GM23248 (cell line): ENCODE measurements around the gene CTSE.

Source experiments
- EZH2 ChIP-seq: fragments of 200-600 bp; sonication (generic); IDR thresholded peaks from 2 replicates; pipeline ENCODE4 v1.6.1; 2018; ENCODE audit warnings: antibody characterized with exemption, mild to moderate bottlenecking; ENCODE audit not compliant: insufficient read depth, poor library complexity, severe bottlenecking
- EZH2phosphoT487 ChIP-seq: fragments of 200-600 bp; sonication (generic); IDR thresholded peaks from 2 replicates; pipeline ENCODE4 v1.6.1; 2018; ENCODE audit warnings: antibody characterized with exemption, moderate library complexity, mild to moderate bottlenecking, low read depth; ENCODE audit not compliant: insufficient read depth

DNA sequence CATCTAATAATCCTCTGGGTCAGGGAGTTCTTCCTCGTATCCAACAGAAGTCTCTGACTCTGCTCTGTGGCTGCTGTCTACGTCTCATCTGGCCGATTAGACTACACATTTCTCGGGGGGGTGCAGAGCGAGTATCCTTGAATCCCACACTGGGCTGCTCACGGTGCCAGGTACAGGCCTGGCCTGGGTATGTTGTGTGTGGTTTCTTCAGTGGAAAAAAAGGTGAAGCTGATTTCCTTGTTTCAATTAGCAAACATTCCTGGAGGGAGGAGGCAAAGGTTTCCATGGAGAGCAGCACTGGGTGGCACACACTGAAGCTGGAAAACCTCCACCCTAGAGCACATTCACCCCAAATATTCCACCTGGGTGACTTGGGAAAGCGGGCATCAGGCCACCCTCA is 18.5 kb downstream of the CTSE start:
- no peak for TF ChIP-seq EZH2
- TF ChIP-seq EZH2phosphoT487 = no peak
